ENCODE measurements around the gene ERMARD. TPM values are rescaled to one million over a fixed set of nuclear protein-coding genes. Genes with fewer than 3 reads are reported as not detected.

Gene ERMARD
- total and polyA plus RNA-seq, 2 experiments from 2014 or later = 20.9 to 21.2 TPM

GRCh38 chr6:169826697-169827096 lies 75.3 kb downstream of the ERMARD start:
- Histone ChIP-seq H3K27ac (no peak overlapping the region), H3K4me1 (ENCODE audit: low read depth) (no peaks in the 10 kb centered on the region), H3K27me3 (peaks cover 8% of the 10 kb centered on the region), H3K36me3 (no peaks in the 10 kb centered on the region), H3K4me3 (no peak overlapping the region), H3K9me3 (ENCODE audit: low read depth) (no peaks in the 10 kb centered on the region)
- no peak for DNase-seq (ENCODE audit: low read depth in 1 of 2, low spot score in 1 of 2)
- TF ChIP-seq, protein P1, sequence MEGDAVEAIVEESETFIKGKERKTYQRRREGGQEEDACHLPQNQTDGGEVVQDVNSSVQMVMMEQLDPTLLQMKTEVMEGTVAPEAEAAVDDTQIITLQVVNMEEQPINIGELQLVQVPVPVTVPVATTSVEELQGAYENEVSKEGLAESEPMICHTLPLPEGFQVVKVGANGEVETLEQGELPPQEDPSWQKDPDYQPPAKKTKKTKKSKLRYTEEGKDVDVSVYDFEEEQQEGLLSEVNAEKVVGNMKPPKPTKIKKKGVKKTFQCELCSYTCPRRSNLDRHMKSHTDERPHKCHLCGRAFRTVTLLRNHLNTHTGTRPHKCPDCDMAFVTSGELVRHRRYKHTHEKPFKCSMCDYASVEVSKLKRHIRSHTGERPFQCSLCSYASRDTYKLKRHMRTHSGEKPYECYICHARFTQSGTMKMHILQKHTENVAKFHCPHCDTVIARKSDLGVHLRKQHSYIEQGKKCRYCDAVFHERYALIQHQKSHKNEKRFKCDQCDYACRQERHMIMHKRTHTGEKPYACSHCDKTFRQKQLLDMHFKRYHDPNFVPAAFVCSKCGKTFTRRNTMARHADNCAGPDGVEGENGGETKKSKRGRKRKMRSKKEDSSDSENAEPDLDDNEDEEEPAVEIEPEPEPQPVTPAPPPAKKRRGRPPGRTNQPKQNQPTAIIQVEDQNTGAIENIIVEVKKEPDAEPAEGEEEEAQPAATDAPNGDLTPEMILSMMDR (IDR thresholded peaks at IDR 0.05; ENCODE audit: low read depth, low read length) = no peak

GRCh38 chr6:169827290-169827717 lies 75.9 kb downstream of the ERMARD start:
- TF ChIP-seq, protein P1 (IDR thresholded peaks at IDR 0.05; ENCODE audit: low read depth, low read length) = no peak
- Histone ChIP-seq H3K27ac (no peak overlapping the region), H3K36me3 (no peaks in the 10 kb centered on the region), H3K9me3 (ENCODE audit: low read depth) (no peaks in the 10 kb centered on the region), H3K4me1 (ENCODE audit: low read depth) (no peaks in the 10 kb centered on the region), H3K4me3 (no peak overlapping the region), H3K27me3 (peaks cover 8% of the 10 kb centered on the region)
- DNase-seq (ENCODE audit: low read depth in 1 of 2, low spot score in 1 of 2) = no peak

DNA sequence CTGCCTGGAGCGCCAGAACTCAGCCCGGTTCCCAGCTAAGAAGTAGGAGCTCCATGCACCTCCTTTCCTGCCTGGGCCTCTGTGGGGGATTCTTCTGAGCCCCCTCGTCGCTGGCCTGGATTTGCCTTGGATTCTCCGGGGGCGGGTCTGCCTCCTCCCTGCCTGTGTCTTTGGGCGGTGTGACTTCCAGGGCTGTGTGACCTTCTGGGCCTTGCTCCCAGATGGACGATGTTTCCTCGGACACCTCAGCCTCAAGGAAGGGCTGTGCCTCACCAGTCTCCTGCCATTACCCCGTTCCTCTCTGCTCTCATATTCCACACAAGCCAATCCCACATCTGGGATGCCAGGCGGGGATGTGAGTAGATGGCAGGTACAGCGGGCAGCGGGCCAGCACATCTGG lies 76.8 kb downstream of the ERMARD start:
- DNase-seq (ENCODE audit: low read depth in 1 of 2, low spot score in 1 of 2) = no peak
- H3K36me3 ChIP-seq = no peaks in the 10 kb centered on the region
- TF ChIP-seq, protein P1 (IDR thresholded peaks at IDR 0.05; ENCODE audit: low read depth, low read length) = no peak
- peaks cover 8% of the 10 kb centered on the region for H3K27me3 ChIP-seq
- H3K9me3 ChIP-seq (ENCODE audit: low read depth) = no peaks in the 10 kb centered on the region
- H3K27ac ChIP-seq = no peak overlapping the region
- no peaks in the 10 kb centered on the region for H3K4me1 ChIP-seq (ENCODE audit: low read depth)
- H3K4me3 ChIP-seq = no peak overlapping the region

DNA sequence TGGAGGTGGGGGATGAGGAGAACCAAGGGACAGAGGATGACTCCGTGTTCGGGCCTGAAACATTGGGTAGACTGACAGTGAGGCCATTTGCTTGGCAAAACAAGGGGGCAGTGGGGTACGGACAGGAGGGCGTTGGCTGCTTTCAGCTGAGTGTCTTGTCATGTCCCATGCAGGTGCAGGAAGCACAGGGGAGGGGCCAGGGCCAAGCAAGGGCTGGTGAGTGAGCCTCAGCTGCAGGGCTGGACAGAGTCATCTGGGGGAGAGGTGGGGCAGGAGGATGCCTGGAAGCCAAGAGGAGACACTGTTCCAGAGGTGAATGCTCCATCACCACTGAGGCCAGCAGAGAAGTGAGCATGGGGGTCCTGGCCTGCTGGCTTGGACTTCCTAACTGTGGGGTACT lies 78.4 kb downstream of the ERMARD start:
- Histone ChIP-seq H3K4me3 (no peak overlapping the region), H3K4me1 (ENCODE audit: low read depth) (no peaks in the 10 kb centered on the region), H3K27me3 (peaks cover 8% of the 10 kb centered on the region), H3K36me3 (no peaks in the 10 kb centered on the region), H3K27ac (no peak overlapping the region), H3K9me3 (ENCODE audit: low read depth) (no peaks in the 10 kb centered on the region)
- no peak for DNase-seq (ENCODE audit: low read depth in 1 of 2, low spot score in 1 of 2)
- TF ChIP-seq, protein P1 (IDR thresholded peaks at IDR 0.05; ENCODE audit: low read depth, low read length) = no peak

DNA sequence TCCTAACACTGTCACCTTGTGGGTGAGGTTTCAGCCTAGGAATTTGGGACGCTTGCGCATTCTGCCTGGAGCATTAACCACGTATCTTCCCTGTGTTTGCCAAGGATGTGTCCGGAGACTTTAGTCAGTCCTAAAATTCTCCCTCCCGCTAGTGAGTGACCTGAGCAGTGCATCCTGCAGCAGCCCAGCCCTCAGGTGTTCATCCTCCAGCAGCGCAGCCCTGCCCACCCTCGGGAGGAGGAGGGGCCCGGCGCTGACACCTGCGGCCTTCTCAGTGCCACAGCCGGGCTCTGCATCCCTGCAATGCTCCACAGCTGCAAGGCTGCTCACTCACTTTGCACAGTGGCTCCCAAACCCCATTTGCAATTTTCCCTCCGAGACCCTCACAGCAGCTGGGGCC lies 79.5 kb downstream of the ERMARD start:
- no peak for DNase-seq (ENCODE audit: low read depth in 1 of 2, low spot score in 1 of 2)
- Histone ChIP-seq H3K4me3 (no peak overlapping the region), H3K36me3 (no peaks in the 10 kb centered on the region), H3K4me1 (ENCODE audit: low read depth) (no peaks in the 10 kb centered on the region), H3K9me3 (ENCODE audit: low read depth) (no peaks in the 10 kb centered on the region), H3K27me3 (peaks cover 8% of the 10 kb centered on the region), H3K27ac (no peak overlapping the region)
- TF ChIP-seq, protein P1 (IDR thresholded peaks at IDR 0.05; ENCODE audit: low read depth, low read length) = no peak

Other genes with a start within 250 kb of the ERMARD start
- gene WDR27, start 49.6 kb upstream of the ERMARD start, total RNA-seq = 40.2 and 83.0 TPM in 2 replicates
- gene WDR27, start 49.6 kb upstream of the ERMARD start, polyA plus RNA-seq = 54.4 and 66.8 TPM in 2 replicates
- gene C6orf120, start 49.5 kb upstream of the ERMARD start, total RNA-seq = 53.0 and 58.4 TPM in 2 replicates
- gene C6orf120, start 49.5 kb upstream of the ERMARD start, polyA plus RNA-seq = 27.5 and 46.6 TPM in 2 replicates
- gene PHF10, start 27.1 kb upstream of the ERMARD start, total RNA-seq = 26.0 and 32.0 TPM in 2 replicates
- gene PHF10, start 27.1 kb upstream of the ERMARD start, polyA plus RNA-seq = 31.5 and 43.3 TPM in 2 replicates
- 1.9 and 2.9 TPM in 2 replicates for gene DYNLT2, start 50 bp upstream of the ERMARD start, total RNA-seq
- 2.4 and 5.0 TPM in 2 replicates for gene DYNLT2, start 50 bp upstream of the ERMARD start, polyA plus RNA-seq